ENCODE results near the gene CLEC16A.

The CLEC16A gene

DNA sequence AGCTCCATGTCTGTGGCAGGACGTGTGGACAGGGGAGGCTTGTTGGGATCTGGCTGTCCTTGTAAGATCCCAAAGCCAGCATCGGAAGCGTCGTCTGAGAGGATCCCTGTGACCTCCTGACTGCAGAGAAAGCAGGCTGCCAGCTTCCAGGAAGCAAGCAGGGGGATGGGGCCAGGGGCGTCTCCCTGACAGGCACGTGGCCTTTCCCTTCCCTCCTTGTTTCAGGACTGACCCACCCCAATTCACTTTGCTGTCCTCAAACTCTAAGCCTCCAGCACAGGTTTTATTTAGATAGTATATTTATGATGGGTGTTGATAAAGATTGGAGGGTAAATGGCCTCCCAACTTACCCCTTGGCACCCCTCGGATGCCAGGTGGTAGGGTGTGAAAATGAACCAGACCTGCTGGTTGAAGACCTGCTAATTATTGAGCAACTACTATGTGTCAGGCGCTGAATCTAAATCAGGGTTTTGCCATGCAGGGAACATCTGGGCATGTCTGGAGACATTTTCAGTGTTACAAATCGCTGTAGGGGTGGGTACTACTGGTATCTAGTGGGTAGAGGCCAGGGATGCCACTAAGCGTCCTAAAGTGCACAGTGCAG lies 287.1 kb downstream of the CLEC16A start:
- POLR2A ChIA-PET (ENCODE audit: low non-redundant PET): no interaction called here
- TF ChIP-seq, protein P1, sequence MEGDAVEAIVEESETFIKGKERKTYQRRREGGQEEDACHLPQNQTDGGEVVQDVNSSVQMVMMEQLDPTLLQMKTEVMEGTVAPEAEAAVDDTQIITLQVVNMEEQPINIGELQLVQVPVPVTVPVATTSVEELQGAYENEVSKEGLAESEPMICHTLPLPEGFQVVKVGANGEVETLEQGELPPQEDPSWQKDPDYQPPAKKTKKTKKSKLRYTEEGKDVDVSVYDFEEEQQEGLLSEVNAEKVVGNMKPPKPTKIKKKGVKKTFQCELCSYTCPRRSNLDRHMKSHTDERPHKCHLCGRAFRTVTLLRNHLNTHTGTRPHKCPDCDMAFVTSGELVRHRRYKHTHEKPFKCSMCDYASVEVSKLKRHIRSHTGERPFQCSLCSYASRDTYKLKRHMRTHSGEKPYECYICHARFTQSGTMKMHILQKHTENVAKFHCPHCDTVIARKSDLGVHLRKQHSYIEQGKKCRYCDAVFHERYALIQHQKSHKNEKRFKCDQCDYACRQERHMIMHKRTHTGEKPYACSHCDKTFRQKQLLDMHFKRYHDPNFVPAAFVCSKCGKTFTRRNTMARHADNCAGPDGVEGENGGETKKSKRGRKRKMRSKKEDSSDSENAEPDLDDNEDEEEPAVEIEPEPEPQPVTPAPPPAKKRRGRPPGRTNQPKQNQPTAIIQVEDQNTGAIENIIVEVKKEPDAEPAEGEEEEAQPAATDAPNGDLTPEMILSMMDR (conservative IDR thresholded peaks at IDR 0.05; ENCODE audit: low read depth): no peak
- CTCF ChIA-PET: interaction anchor here (0.9 kb wide), 1 partner anchor 13 kb away, joined by 5 read pairs; no protein-coding TSS in a partner anchor
- H3K27ac ChIP-seq: no peak overlapping the region
- no peak for DNase-seq (ENCODE audit: low spot score)

All from RWPE1 (cell line).